ENCODE measurements around the gene ALDOB.

The ALDOB gene

GRCh38 chr9:101435601-101436079 lies at the start of gene ALDOB:
TSS of gene ALDOB (minus strand) at chr9:101435774. CDS start at chr9:101430887, 4,887 bp downstream.
- DNase-seq (ENCODE audit: low spot score), result no peak

DNA sequence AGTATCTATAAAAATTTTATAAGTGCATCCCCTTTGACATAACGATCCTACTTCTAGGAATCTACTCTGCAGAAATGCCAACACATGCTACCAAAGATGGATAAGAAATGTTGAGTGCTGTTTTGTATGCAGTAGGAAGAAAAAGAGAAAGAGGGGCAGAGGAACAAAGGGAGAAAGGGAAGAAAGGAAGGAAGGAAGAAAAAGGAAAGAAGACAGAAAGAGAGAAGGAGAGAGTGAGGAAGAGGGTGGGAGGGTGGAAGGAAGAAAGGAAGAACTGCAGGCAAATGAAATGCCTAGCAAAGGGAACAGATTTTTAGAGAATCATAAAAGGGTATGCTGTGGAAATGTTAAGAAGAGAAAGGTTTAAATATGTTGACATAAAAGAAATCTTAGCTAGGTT lies 48.5 kb upstream of the ALDOB start:
- no peak for DNase-seq (ENCODE audit: low spot score)

DNA sequence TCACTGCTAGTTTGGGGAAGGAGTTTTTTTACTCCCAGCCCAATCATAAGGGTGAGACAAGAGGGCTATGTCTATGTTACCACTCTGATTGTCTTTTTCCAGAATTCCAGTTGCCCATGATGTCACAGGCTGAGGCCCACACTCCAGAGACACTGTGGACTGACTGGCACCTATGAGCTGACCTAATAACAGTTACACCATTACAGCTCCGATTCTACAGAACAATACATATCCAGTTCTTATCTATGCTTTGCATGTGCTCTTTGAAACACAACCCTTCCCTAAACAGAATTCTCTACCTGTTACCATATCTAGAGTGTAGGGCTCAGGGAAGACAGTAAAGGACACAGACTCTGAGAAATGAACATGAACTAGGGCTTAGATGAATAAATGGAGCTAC lies 45.7 kb upstream of the ALDOB start:
- no peak for DNase-seq (ENCODE audit: low spot score)

GRCh38 chr9:101480386-101480785 lies 44.8 kb upstream of the ALDOB start:
- no peak for DNase-seq (ENCODE audit: low spot score)

- DNase-seq (ENCODE audit: low spot score), result no peak
These were observed 43.9 kb upstream of the ALDOB start for GRCh38 chr9:101479338-101480030.

GRCh38 chr9:101478906-101479305 lies 43.3 kb upstream of the ALDOB start:
- no peak for DNase-seq (ENCODE audit: low spot score)

DNA sequence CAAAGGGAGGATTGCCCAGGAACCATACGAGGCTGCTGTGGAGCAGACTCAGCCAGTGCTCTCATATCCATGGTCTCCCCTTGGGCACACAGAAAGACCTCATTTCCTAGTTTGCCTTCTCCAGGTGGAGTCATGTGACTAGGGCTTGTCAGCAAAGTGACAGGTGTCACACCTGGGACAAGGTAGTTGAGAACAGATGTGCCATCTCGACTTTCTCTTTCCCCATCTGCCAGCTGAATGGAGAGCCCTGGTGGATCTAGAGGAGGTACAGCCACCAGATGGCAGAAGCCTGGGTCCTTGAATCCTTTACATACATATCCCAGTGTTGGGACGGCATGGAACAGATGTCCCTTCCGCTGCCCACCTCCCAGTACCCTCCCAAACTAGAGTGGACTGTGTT lies 42.9 kb upstream of the ALDOB start:
- no peak for DNase-seq (ENCODE audit: low spot score)

GRCh38 chr9:101477736-101478135 lies 42.2 kb upstream of the ALDOB start:
- DNase-seq (ENCODE audit: low spot score), result no peak

DNA sequence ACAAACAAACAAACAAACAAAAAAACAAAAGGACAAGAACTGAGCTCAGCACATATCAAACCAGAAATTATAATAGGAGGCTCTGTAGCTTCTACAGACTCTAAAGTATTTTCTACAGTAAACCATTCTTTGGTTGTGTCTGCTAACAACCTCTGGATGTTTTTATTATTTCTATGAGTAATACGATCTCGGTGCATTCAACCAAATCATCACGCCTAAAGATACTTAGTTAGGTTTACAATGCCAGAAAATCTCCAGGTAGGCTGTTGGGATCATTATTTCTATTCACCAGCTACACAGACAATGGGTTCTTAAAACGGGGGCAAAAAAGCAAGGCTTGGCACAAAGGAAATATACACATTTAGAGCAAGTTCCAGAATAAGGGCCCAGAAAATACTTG lies 41.6 kb upstream of the ALDOB start:
- DNase-seq (ENCODE audit: low spot score), result no peak

GRCh38 chr9:101476576-101477208 lies 41.1 kb upstream of the ALDOB start:
- DNase-seq (ENCODE audit: low spot score), result no peak

GRCh38 chr9:101472891-101473290 lies 37.3 kb upstream of the ALDOB start:
- DNase-seq (ENCODE audit: low spot score), result no peak

DNA sequence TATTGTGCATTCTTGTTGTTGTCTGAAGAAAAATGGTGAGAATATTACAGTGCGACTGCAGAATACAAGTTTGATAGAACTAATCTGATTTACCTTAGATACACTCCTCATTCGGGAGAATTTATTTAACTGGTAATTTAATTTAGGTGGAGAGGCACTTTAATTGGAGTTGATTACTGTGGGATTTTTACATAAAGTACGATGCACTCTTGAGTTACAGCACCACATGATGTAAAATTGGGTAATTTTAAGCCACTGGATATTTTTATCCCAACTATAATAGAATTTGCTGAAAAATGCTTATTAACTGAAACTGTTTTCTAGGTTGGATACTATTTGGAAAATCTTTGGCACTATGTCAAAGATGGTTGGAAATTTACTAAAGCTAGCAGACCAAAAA lies 35.4 kb upstream of the ALDOB start:
- DNase-seq (ENCODE audit: low spot score), result no peak

DNA sequence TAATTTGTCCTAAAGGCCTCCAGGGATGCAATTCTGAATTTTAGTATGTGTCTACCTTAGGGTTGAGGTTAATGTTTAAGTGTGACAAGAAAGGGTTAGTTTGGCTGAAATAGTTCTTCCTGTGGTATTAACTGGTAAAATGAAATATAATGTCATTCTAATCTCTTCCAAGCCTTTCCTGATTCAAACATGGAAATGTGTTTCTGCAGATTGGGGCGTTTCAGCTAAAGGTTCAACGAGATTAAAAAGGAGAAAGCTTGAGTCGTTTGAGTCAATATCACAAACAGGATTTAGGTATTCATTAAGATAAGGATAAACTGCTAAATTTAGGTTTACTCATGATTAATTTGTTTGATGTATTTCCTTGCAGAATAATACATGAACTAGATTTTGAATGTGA lies 34.4 kb upstream of the ALDOB start:
- DNase-seq (ENCODE audit: low spot score), result no peak

DNA sequence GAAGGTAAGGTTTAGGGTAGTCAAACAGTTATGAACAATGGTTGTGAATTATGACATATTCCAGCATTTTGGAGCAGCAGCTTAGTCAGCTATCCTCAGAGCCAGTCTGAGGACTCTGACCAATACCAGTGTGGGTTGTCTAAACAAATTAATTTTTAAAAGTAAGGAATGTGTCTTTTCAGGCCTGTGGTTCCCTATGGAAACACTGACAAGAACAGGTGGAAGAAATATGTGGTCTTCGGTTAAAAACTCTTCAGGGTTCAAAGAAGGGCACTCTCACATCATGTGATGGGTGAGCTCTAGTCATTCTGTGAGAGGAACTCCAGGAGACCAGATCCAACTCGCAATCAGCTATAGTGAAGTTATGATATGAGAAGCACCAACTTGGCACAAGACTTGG lies 33.5 kb upstream of the ALDOB start:
- DNase-seq (ENCODE audit: low spot score), result no peak

DNA sequence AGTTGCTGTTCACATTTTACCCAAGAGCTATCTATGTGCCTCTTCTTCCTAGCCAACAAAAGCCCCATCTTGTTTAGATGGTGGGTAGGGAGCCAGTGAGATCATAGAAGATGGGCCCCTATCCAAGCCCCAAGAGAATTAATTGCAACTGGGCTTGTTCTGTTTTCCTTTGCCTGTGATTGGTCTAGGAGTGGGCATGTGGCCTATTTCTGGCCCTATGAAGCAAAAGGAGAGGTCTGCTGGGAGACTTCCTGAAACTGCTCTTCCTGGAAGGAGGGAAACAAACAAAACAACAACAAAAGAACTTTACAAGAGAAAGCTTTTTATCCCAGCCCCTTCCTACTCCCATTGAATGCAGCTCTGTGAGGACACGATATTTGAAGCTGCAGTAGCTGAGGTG lies 32.5 kb upstream of the ALDOB start:
- no peak for DNase-seq (ENCODE audit: low spot score)

GRCh38 chr9:101467690-101468089 lies 32.1 kb upstream of the ALDOB start:
- no peak for DNase-seq (ENCODE audit: low spot score)

DNA sequence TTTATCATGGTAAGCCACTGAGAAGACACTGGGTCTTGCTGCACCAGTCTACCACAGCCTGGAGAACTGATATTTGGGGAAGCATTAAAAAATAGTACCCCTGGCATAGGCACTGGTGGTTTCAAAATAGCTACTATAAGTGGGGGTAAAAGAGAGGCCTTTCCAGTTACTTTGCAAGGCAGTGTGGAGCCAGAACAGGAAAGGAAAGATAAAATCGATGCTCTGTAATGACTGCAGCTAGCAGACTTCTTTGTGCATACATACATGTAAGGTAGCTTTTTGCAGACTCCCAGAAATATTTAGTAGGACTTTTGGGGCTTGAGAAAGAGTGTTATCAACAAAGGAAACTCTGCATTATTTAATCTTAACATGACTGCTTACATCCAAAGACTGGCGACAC lies 31.3 kb upstream of the ALDOB start:
- DNase-seq (ENCODE audit: low spot score), result no peak

DNA sequence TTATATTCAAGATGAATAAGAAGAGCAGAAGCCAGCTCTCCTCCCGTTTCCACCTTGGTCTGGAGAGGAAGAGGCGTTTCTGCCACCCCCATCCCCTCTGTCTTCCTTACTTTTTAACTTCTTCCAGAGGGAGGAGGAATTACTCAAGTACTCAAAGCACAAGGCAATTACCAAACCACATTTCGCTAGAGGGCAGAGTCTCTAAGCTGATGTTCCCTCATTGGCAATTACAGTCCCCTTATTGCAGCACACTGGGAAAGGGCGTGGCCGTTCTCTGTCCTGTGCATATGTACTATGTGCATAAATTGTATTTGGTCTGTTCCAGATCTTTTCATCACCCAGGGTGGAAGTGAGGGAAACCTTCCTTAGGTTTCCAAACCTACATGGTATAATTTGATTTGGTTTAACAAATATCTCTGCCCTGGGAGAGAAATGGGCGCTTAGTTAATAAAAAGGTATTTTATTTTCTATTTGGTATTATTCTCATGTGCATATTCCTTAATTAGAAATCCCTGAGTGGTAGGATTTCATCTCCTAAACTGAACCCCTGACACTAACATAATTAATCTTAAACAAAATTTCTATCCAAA lies 29.8 kb upstream of the ALDOB start:
- no peak for DNase-seq (ENCODE audit: low spot score)

- no peak for DNase-seq (ENCODE audit: low spot score)
These were observed 27.8 kb upstream of the ALDOB start for GRCh38 chr9:101463397-101463796.

- DNase-seq (ENCODE audit: low spot score), result no peak
These were observed 27.0 kb upstream of the ALDOB start for GRCh38 chr9:101462558-101462957.

DNA sequence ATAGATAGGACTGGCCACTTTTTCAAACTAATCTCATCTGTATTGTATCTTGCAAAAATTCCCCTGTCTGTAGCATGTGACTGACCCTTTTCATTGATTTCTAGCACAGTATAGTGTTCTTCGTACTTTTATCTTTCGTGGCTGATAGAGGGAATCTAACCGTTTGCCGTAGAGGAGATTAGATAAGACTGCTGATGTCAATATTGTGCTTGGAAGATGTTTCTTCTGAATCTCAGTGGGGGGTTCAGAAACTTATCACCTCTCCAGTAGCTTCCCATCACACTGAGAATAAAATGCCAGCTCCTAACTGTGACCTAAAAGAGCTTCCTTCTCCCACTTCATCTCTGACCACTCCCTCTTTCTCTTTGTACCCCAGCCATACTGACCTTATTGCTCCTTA lies 25.4 kb upstream of the ALDOB start:
- no peak for DNase-seq (ENCODE audit: low spot score)

- peak; percentile 27 for DNase-seq (ENCODE audit: low spot score)
These were observed 23.5 kb upstream of the ALDOB start for GRCh38 chr9:101458963-101459631.

GRCh38 chr9:101457003-101457402 lies 21.4 kb upstream of the ALDOB start:
- no peak for DNase-seq (ENCODE audit: low spot score)

Measured in CD4-positive, alpha-beta T cell treated with Interleukin-6 at 100 ng/mL for 8 hours (primary cell).